Eye (tissue), 1 donor: ENCODE data around the gene DAB2.

Experiments used
- DNase-seq: peaks from one replicate; pipeline ENCODE4 v3.0.0-alpha.2; 2015

Gene DAB2

GRCh38 chr5:39447059-39447458 lies 22.3 kb upstream of the DAB2 start:
- DNase-seq, result no peak

- DNase-seq, result no peak
Measured at GRCh38 chr5:39446231-39446630, 21.5 kb upstream of the DAB2 start.

- DNase-seq, result no peak
Measured at GRCh38 chr5:39443911-39444310, 19.1 kb upstream of the DAB2 start.

GRCh38 chr5:39442991-39443390 lies 18.2 kb upstream of the DAB2 start:
- DNase-seq, result no peak

- DNase-seq, result no peak
Measured at GRCh38 chr5:39441838-39442237, 17.1 kb upstream of the DAB2 start.

GRCh38 chr5:39440958-39441624 lies 16.3 kb upstream of the DAB2 start:
- DNase-seq, result no peak

GRCh38 chr5:39440192-39440957 lies 15.6 kb upstream of the DAB2 start:
- no peak for DNase-seq

- no peak for DNase-seq
Measured at GRCh38 chr5:39439582-39440162, 14.9 kb upstream of the DAB2 start.

GRCh38 chr5:39437467-39437866 lies 12.7 kb upstream of the DAB2 start:
- DNase-seq, result no peak

GRCh38 chr5:39433848-39434247 lies 9.1 kb upstream of the DAB2 start:
- peak; percentile 61 for DNase-seq

- DNase-seq, result no peak
Measured at GRCh38 chr5:39432696-39433530, 8.1 kb upstream of the DAB2 start.

- no peak for DNase-seq
Measured at GRCh38 chr5:39430461-39430860, 5.7 kb upstream of the DAB2 start.

GRCh38 chr5:39428640-39429039 lies 3.9 kb upstream of the DAB2 start:
- DNase-seq, result no peak

- DNase-seq, result no peak
Measured at GRCh38 chr5:39427633-39428032, 2.9 kb upstream of the DAB2 start.

GRCh38 chr5:39427229-39427628 lies 2.4 kb upstream of the DAB2 start:
- peak; percentile 32 for DNase-seq

GRCh38 chr5:39426746-39427105 lies 1.9 kb upstream of the DAB2 start:
- DNase-seq, result no peak

- DNase-seq, result peak; percentile 20
Measured at GRCh38 chr5:39426051-39426745, 1.4 kb upstream of the DAB2 start.

- DNase-seq, result no peak
Measured at GRCh38 chr5:39423331-39423751, 1.4 kb downstream of the DAB2 start.

GRCh38 chr5:39422728-39423285 lies 2.0 kb downstream of the DAB2 start:
- DNase-seq, result no peak

GRCh38 chr5:39422036-39422606 lies 2.7 kb downstream of the DAB2 start:
- DNase-seq, result no peak

GRCh38 chr5:39420482-39421145 lies 4.2 kb downstream of the DAB2 start:
- peak; percentile 44 for DNase-seq
